HL-60/S4 treated with retinoic acid at 250 ng/mL for 4 days and 3 days (cell line): ENCODE results near the gene MTFMT.
"Not testable (repeated sequence)": the region's sequence is repeated elsewhere in the genome, so short reads cannot be mapped to it uniquely, and the experiment has no call there.

Experiments
- in situ Hi-C: fragments of 300-500 bp; cut with MboI; formaldehyde crosslinking; loops from 2 replicates; pipeline ENCODE4 v1.7.0; 2022; ENCODE audit warnings: low sequenced_read_pairs

MTFMT gene

DNA sequence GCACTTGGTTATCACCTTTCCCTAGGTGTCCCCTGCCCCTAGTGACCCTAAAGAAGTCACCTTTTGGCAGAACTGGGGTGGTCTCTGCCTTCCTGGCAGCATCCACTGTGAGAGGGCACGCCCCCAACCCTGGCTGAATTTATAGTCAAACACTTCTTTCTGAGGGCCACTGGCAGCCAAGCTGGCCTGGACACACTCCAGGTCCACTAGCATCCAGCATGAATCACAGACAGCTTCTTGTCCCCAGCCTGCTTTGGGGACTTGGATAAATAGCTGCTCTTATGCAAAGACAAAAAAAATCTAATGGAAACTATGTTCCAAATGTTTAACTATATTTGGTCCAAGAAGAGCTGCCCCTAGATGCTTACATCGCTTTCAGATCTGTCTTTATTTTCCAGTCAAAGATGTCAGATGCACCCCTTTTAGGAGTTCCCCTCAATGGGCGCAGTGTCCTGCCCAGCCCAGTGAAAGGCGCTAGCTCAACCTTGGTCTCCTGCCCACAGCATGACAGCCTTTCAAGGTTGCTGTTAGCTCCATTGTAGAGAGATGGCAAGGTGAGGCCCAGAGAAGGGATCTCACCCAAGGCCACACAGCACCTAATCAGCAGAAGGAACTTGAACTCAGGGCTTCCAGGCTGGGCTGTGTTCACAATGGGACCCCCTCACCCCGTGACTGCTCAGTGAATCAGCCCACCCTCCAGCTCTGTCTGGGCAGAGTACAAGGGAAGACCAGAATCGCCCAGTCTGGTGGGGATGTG is 31.4 kb upstream of the MTFMT start:
- in situ Hi-C loops: no loop called here

DNA sequence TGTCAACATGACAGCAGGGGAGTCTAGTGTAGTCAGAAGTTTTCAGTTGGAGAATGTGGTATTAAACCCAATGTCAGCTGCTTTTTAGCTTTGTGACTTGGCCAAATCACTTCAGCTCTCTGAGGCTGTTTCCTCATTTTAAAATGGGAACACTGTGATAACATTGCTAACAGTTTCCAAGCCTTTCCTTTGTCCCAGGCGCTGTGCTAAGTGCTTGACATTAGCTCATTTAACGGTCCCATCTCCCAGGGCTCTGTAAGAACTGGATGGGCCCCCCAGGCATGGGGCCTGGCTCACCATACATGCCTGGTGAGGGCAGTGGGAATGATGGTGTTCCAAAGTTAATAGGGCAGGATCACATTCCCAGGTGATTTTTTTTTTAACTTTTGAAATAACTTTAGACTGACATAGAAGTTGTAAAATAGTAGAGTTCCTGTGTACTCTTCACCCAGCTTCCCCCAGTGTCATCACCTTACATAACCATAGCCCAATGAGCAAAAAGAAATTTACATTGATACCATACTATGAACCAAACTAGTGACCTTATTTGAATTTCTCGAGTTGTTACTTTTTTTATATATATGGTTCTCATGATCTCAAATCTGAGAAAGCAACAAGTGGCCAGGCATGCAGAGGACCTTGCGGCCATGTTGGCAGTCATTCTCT is 30.6 kb upstream of the MTFMT start:
- in situ Hi-C loops: no loop called here

DNA sequence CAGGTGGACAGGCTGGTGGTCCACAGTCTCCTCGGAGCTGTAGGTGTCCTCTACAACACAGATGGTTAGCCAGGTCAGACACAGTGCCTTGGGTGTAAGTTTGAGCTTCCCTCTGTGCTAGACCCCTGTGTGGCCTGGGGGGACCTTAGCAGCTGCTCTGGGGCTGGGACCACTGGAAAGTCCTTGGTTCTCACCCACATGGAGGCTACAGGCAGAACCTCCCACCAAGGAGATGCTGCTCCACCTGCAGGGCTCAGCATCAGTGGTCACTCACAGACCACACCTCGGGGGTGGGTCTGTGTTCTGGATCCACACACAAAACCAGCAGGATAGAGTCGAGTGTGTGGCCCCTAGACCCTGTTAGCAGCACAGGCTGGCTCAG is 29.9 kb upstream of the MTFMT start:
- in situ Hi-C loops: no loop called here

DNA sequence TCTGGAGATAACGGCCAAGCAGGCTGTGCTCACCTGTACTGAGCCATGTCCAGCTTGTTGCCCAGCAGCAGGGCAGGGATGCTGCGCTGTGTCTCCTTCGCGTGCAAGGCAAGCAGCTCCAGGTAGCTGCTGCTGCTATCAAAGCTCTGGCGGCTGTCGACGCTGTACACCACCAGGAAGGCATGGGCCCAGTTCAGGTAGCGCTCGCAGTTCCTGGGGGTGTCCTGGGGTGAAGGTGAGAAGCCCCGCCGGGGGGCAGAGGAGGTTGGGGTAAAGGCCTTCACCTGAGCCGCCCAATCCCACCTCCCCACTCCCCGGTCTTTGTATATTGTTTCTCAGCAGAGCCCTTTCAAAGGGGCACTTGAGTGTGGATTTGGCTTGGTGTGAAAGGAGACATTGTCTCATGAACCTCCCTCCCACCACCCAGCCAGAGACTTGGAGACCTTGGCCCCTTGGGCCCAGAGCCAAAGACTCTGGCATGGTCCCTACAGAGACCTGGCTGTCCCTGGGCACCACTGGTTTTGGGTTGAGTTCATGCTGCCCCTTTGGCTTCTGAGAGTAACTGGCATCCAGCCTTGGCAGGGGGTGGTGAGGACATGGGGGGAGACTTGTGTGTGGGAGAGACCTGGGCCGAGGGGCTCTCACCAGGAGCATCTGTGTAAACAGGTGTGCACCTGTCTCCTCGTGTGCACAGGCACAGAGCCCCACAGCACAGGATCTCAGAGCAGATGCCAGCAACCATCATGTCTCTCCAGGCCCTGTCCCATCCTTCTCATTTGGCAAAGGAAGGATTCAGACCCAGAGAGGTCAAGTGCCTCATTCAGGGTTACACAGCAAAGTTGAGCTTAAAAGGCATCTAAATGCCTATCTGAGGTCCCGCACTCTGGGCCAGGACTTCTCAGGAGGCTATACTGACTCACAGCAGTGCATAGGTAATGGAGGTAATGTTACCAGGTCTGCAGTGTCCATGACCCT is 29.2 kb upstream of the MTFMT start:
- in situ Hi-C loops: no loop called here

DNA sequence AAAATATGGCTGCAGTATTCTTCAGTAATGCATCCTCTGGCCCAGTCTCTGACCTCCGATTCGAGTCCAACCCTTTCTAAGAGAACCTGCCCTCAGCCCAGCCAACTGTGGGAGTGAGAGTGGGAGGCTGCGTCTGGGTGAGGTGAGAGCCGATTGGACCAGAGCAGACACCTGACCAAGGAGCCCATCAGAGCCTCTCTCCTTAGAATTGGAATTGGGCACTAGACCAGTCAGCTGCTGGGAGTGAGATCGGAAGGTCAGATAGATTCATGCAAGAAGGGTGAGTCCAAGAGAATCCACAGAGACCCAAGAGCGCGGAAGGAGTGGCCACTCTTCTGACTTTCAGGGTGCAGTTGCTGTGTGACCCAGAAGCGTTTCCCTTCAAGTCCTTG is 28.1 kb upstream of the MTFMT start:
- in situ Hi-C loops: no loop called here

DNA sequence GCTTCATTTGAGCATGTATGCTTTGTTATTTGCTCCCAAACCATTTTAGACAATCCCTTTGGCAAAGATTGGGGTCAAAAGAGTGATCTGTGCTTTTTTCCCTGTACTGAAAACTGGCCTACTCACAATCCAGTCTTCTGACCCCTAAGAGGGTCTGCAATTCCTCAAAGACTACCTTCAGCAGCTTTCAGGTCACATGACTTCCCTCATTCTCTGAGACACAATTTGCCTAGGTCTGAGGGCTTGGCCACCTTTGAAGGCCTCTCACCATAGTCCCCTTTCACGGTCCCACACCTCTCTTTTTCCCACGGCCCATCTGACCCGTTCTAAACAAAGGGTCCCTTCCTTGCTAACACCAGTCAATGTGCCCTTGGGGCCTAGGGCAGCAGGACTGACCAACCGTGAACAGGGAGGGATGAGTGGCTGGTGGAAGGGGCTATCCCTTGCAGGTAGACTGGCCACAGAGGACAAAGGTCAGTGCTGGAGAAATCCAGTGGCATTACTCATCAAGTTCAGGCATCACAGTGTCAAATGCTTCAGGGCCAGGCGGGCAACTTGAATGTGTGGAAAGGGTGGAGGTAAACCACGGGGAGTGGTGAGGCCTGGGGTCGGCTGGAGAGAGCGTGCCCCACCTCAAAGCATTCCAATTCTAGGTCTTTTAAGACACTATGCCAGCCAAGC is 27.6 kb upstream of the MTFMT start:
- in situ Hi-C loops: no loop called here

DNA sequence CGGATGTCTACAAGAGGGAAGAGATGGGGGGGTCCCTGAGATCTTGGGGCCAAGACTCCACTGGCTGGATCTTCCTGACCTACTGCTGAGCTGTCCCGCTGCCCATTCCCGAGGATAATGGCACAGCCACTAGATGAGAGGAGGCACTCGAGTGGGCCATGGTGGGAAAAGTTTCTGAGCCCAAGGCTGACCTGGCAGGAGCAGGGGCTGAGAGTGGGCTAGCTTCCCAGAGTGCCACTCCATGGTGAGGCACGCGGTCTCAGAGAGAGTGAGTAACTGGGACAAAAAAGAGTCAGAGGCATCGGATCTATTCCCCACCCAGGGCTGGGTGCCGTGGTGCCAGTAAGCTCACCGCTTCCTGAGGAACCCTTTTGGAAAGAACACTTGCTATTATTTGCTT is 26.7 kb upstream of the MTFMT start:
- in situ Hi-C loops: no loop called here

DNA sequence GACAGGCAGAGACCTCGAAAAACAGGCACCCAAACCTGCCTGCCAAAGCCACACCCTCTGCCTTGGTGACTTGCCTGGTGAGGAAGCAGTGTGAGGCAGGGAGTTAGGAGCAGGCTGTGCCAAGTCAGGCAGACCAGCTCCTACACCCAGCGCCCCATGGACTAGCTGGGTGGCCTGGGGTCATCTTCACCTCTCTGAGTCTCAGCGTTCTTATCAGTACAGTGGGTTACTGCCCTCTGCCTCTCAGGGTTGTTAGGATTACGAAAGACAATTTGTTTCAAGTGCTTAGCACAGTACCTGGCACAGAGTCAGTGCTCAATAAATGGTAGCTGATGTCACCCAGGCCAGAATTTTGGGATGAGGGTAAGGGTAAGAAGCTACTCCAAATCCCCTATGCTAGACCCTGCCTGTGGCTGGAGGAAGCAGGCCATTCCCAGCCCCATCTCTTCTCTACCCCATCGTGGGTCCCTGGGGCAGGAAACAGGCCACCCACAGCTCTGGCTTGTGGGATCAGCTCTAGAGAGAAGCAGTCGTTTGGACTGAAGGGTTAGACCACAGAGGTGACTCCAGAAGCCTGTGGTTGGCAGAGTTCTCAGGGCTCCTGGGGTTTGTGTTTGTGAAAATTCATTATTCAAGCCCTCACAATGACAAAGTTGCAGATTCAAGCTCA is 25.9 kb upstream of the MTFMT start:
- in situ Hi-C loops: no loop called here

DNA sequence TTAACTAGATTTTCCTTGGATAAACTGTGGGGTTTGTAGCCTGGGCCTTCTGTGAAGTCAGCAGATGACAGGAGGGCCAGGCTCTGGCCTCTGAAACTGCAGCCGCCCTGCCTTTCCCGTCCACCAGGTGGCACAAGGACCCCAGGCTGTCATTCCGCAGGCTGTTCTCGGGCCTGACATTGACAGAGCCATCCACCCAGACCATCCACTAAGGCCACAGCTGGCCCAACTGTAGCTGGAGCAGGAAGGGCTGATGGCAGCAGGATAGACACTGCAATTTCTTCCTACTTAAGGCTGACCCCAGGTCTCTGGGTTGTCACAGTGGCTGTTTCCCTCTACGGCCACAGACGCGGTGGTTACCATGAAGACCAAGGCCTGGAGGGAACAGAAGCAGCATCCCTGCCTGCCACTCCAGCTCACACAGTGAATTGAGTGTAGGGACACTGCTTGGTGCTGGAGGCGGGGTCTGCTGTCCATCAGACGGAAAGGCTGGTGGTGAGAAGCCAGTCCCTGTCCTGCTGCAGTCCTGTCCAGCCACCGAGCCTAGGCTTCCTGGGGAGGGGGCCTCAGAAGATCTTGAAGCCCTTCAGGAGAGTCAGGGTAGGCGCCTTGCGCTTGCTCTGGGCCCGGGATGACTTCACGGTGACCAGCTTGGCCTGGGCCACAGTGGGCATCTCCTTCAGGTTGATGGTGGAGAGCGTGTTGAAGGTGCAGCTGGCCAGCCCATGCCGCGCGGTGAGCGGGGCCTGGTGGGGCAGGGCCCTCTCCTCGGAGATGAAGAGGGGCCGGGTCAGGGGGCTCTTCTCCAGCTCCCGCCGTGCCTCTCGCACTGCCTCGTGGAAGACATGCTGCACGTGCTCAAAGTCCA is 25.1 kb upstream of the MTFMT start:
- in situ Hi-C loops: no loop called here

DNA sequence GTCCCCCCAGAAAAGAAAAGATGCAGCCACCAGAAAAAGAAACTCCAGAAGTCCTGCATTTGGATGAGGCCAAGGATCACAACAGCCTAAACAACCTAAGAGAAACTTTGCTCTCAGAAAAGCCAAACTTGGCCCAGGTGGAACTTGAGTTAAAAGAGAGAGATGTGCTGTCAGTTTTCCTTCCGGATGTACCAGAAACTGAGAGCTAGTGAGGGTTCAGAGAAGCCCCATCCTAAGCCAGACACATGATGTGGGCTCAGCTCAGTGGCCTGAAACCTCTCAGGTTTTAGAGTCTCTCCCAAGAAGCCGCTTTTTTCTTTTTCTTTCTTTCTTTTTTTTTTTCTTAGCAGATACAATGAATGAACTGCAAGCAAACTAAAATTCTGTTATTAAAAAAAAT is 23.5 kb upstream of the MTFMT start:
- in situ Hi-C loops: no loop called here

DNA sequence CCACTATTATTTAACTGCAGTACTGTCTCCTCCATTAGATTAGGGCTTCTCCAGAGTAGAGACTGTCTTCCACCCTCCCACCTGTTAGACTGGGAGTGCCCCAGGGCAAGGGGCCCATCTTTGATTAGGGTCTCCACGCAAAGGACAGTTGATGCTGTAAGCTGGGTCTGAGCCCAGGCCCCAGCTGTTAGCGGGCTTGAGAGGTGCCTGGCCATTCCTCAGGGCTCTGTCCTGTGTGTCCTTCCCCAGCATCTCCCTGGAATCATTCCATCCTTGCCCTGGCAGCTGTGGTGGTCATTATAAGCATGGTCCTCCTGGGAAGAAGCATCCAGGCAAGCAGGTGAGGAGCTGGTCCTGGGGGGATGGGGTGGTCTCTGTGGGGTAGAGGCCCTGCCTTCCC is 21.8 kb upstream of the MTFMT start:
- in situ Hi-C loops: no loop called here

DNA sequence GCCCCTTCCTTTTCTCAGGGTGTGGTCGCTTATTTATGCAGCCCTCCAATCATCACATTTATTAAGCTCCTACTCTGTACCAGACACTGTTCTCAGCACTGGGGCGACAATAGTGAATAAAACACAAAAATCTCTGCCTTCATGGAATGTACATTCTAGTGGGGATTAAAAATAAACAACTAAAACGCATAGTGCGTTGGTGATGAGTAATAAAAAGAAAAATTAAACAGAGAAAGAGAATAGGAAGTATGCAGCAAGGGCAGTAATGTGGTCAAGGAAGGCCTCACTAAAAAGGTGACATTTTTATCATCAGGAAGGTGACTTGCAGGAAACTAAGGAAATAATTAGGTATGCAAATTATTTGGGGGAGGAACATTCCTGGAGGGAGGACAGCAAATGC is 20.8 kb upstream of the MTFMT start:
- in situ Hi-C loops: no loop called here

DNA sequence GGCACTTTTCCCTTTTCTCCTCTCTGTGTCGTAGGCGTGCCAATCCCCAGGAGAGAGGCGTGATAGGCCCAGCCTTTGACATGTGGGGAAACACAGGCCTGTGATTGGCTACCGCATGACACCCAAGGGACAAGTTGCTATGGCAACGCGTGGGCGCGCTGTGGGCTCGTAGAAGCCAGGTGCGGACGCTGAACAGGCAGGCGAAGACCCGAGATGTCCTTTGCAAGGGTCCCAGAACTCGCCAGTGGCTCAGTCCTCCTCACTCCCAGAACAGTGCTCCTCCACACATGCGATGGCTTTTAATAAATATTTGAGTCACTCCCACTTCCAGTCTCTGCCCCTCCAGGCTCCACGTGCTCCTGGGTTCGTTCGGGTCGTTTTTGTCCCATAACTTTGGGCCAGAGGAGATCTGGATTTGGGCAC is 20.0 kb upstream of the MTFMT start:
- in situ Hi-C loops: no loop called here

DNA sequence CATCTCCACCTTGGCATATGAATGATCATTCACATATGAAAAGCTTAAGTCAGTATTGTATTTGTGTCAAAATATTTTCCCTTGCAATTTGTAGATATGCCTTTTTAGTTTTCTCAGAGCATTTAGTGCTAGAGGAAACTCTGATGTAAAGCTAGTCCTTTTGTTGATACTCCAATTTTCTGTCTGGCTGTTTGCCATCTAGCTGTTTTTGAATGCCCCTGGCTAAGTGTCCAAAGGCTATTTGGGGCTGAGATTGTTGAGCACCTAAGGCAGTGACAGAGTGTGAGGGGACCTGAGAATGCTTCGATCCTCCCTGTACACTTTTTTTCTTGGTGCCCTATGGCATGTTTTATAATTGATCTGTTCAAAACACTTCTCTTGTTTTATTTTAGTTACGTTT is 18.8 kb upstream of the MTFMT start:
- in situ Hi-C loops: no loop called here

DNA sequence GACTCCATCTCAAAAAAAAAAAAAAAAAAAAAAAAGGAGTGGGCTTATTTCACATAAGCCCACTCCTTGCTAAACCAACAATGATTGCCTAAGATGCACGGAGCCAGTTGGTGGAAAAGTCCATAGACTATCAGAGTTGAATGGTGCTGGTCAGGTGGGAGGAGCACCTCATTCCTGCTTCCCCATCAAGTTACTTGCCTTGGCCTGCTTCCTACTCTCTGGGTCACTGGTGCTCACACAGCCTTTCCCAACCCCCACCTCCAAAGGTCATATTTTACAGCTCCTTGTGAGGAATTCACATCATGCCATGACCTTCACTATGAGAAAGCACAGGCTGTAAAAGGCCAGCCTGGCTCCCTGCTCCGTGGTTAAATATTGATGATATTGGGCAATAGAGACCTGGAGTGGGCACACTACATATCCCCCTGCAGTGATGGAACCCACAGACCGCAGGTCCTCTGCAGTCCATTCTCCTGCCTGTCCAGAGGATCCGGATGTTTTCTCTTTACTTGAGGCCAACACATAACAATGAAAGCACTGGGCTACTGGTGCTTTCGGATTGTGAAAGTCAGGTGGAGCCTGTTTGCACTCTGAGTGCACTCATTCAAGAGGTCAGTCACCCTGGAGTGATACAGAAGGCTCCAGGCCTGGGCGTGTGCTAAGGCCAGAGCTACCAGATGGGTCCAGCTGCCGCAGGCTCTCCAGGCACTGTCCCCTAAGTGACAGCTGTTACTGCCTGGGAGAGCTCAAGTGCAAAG is 15.5 kb upstream of the MTFMT start, which contains the start of gene SLC51B:
Gene SLC51B (plus strand): TSS at position 664 of the 758 bp plus-strand sequence. CDS start 4,618 bp downstream, outside the sequence.
- in situ Hi-C loops: no loop called here

DNA sequence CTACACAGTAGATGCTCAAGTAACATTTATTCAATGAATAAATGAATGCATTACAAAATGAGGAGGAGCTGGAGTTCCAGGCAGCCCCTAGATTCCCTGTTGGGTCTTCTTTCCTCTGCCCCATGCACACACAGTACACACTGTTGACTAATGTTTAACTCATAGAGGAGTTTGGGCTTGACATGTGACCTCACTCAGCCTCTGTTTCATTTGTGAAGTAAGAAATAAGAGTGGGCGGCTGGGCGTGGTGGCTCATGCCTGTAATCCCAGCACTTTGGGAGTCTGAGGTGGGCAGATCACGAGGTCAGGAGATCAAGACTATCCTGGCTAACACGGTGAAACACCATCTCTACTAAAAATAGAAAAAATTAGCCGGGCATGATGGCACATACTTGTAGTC is 14.8 kb upstream of the MTFMT start:
- in situ Hi-C loops: not testable (repeated sequence)

DNA sequence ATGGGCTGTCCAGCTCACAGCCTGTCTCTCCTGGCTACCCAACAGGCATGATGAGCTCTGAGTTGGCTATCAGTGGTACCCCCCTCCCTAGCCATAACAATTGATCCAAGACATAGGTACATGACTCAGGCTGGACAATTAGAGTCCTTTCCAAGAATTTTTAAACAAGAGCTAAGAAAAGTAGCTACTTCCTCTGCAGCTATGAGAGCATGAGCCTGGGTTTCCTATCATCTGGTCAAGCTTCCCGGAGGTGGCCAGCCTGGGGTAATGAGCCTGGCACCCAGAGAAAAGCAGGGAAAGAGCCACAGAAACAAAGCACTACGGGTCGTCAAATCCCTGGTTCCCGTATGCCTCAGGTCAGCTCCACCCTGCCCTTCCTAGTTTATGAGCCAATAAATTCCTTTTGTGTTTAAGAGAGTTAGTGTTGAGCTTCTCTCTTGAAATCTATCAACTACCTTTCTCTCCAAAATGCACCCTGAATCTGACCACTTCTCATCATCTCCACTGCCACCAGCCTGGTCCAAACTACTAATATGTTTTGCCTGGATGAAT is 13.4 kb upstream of the MTFMT start:
- in situ Hi-C loops: no loop called here

DNA sequence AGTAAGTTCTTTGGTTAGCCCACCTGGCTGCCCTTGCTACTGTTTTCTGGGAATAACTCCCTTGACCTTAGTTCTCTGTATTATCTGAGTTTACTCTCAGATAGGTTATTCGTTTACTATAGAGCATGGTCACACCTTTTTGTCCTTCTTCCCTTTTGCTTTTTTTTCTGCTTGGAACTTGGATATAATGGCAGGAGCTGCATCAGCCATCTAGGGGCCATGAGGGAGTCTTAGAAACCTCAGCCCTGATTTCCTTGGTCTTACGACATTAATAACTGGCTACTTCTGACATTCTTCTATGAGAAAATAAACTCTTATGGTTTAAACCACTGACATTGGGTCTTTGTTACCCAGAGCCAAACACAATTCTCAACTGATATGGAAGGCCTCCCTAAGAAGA is 12.3 kb upstream of the MTFMT start:
- in situ Hi-C loops: no loop called here
